ENCODE results near the gene TEX38. TPM values are rescaled to one million over a fixed set of nuclear protein-coding genes. Genes with fewer than 3 reads are reported as not detected.

Gene TEX38
- total RNA-seq, 4 donors from 2014 or later: not detected

- Histone ChIP-seq H3K27me3 (no peaks in the 10 kb centered on the region), H3K36me3 (no peaks in the 10 kb centered on the region), H3K4me1 (no peaks in the 10 kb centered on the region), H3K27ac (no peak overlapping the region), H3K4me3 (no peak overlapping the region), H3K9me3 (no peaks in the 10 kb centered on the region)
- intact Hi-C loops (cut with DNase I; ENCODE audit: low total_unique reads): no loop called here
- DNase-seq: no peak
- no peak for TF ChIP-seq POLR2A (IDR thresholded peaks at IDR 0.05)
- no peak for TF ChIP-seq CTCF (IDR thresholded peaks at IDR 0.05)
Observed at GRCh38 chr1:46705408-46705807, 33.8 kb downstream of the TEX38 start.

GRCh38 chr1:46708121-46708520 lies 36.5 kb downstream of the TEX38 start:
- H3K4me3 ChIP-seq: no peak overlapping the region
- no peak for DNase-seq
- TF ChIP-seq CTCF (IDR thresholded peaks at IDR 0.05) (no peak), POLR2A (IDR thresholded peaks at IDR 0.05) (no peak)
- no peak overlapping the region for H3K27ac ChIP-seq
- H3K4me1 ChIP-seq: no peaks in the 10 kb centered on the region
- H3K9me3 ChIP-seq: no peaks in the 10 kb centered on the region
- intact Hi-C loops (cut with DNase I; ENCODE audit: low total_unique reads): no loop called here
- H3K36me3 ChIP-seq: no peaks in the 10 kb centered on the region
- H3K27me3 ChIP-seq: no peaks in the 10 kb centered on the region

GRCh38 chr1:46714976-46715375 lies 43.3 kb downstream of the TEX38 start:
- no peaks in the 10 kb centered on the region for H3K36me3 ChIP-seq

GRCh38 chr1:46717654-46718053 lies 46.0 kb downstream of the TEX38 start:
- intact Hi-C loops (cut with DNase I; ENCODE audit: low total_unique reads): no loop called here
- no peaks in the 10 kb centered on the region for H3K36me3 ChIP-seq
- H3K27me3 ChIP-seq: no peaks in the 10 kb centered on the region
- no peaks in the 10 kb centered on the region for H3K9me3 ChIP-seq
- H3K4me1 ChIP-seq: peaks cover 0 to 14% of the 10 kb centered on the region in 2 donors
- no peak for TF ChIP-seq POLR2A (IDR thresholded peaks at IDR 0.05)
- no peak for TF ChIP-seq CTCF (IDR thresholded peaks at IDR 0.05)
- DNase-seq: no peak
- peak overlapping the region in 1 of 2 donors; percentile 85 for H3K27ac ChIP-seq
- H3K4me3 ChIP-seq: peak overlapping the region; percentile 68 to 81

More at GRCh38 chr1:46714976-46715375, 43.3 kb downstream of the TEX38 start:
- H3K4me3 ChIP-seq: no peak overlapping the region
- no peaks in the 10 kb centered on the region for H3K27me3 ChIP-seq
- TF ChIP-seq POLR2A (IDR thresholded peaks at IDR 0.05) (no peak), CTCF (IDR thresholded peaks at IDR 0.05) (no peak)
- H3K4me1 ChIP-seq: peaks cover 0 to 14% of the 10 kb centered on the region in 2 donors
- DNase-seq: no peak
- intact Hi-C loops (cut with DNase I; ENCODE audit: low total_unique reads): no loop called here
- no peaks in the 10 kb centered on the region for H3K9me3 ChIP-seq
- H3K27ac ChIP-seq: no peak overlapping the region

- peak overlapping the region; percentile 85 to 87 for H3K27ac ChIP-seq
- peaks cover 0 to 14% of the 10 kb centered on the region in 2 donors for H3K4me1 ChIP-seq
- no peaks in the 10 kb centered on the region for H3K27me3 ChIP-seq
- no peak for DNase-seq
- intact Hi-C loops (cut with DNase I; ENCODE audit: low total_unique reads): no loop called here
- no peak for TF ChIP-seq CTCF (IDR thresholded peaks at IDR 0.05)
- TF ChIP-seq POLR2A (IDR thresholded peaks at IDR 0.05): no peak
- H3K9me3 ChIP-seq: no peaks in the 10 kb centered on the region
- peak overlapping the region; percentile 68 to 81 for H3K4me3 ChIP-seq
- H3K36me3 ChIP-seq: no peaks in the 10 kb centered on the region
Observed at GRCh38 chr1:46718340-46718726, 46.7 kb downstream of the TEX38 start.
